GM18861 (cell line): ENCODE data around the gene SMYD3.
"Not testable (repeated sequence)": the region's sequence is repeated elsewhere in the genome, so short reads cannot be mapped to it uniquely, and the experiment has no call there.

ENCODE experiments used
- ATAC-seq: cut with Tn5 transposase; IDR thresholded peaks from one replicate; pipeline ENCODE4 v1.9.1; 2021; ENCODE audit not compliant: unreplicated experiment

The SMYD3 gene

DNA sequence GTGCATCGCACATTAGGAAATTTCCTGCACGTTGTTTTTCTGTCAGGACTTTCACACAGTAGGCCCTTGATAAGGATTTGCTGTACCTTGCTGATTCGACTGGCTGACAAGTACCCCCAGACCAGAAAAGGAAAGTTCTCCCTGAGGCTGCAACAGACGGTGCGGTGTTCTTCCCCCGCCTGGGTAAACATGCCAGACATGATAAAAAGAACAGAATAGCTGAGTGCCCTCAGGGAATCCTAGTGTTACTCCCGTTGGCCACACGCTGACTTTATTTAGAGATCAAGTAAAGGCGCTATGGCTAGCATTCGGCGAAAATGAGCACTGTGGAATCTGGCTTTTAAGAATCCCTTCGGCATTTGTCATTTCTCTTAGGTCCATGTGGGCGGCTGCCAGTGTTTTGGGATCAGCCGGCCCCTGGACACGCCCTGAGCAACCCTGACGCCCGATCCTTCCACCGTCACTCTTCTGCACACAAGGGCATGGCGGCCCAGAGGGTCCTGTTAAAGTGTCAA, 744.6 kb downstream of the SMYD3 start:
- ATAC-seq, result no peak

DNA sequence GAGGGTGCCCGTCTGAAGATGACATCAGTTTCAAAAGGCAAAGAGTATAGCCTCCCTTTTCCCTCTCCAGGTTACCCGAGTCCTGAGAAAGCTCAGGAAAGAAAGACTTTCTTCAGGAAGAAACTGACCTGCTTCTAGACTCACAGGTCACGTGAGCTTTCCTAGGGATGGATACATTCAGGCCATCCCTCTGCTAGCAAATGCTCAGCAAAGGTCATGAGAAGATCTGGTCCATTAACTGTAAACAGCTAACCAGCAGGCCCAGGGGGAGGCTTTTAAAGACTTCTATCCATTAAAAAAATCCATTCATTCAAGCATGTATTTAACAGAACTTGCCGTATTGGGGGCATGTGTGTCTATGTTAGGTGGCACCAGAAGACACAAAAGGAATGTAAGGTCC, 746.8 kb downstream of the SMYD3 start:
- no peak for ATAC-seq

- ATAC-seq, result no peak
Observed at GRCh38 chr1:245754463-245754961, 752.6 kb downstream of the SMYD3 start.

- ATAC-seq, result no peak
Observed at GRCh38 chr1:245753807-245754206, 753.3 kb downstream of the SMYD3 start.

- ATAC-seq, result no peak
Observed at GRCh38 chr1:245752561-245752960, 754.5 kb downstream of the SMYD3 start.

- ATAC-seq, result no peak
Observed at GRCh38 chr1:245751726-245752470, 755.2 kb downstream of the SMYD3 start.

GRCh38 chr1:245751116-245751515, 756.0 kb downstream of the SMYD3 start:
- ATAC-seq, result no peak

DNA sequence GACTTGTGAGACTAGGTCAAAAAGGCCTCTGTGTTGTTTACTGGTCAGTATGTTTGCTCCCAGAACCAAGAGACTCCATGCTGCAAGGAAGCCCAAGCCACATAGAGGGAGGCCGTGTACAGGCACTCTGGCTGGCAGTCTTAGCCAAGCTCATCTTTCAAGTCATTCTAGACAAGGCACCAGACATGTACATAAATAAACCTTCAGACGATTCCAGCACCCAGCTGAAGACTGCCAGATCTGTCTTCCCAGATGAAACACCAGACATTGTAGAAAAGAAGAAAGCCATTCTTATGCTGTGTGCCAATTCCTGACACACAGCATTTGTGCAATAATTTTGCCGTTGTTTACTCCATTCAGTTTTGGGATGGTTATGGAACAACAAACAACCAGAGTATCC, 756.8 kb downstream of the SMYD3 start:
- ATAC-seq, result no peak

DNA sequence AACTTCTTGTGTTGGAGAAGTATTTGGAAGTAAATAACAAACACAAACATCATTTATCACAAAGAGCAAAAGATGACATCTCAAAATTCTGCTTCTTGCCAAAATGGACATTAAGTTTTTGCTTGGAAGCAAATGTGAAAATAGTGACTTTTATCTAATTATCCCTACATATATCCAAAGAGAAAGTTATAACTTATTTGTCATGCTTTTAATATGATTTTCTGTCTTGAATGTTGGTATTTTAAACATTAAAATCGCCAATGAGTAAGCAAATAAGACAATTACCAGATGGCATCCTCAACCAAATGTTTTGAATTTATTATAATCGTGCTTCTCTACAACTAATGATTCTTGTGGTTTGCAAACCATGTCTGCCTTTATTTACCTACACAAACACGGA, 758.0 kb downstream of the SMYD3 start:
- no peak for ATAC-seq

- no peak for ATAC-seq
Observed at GRCh38 chr1:245748646-245749045, 758.4 kb downstream of the SMYD3 start.

- ATAC-seq, result no peak
Observed at GRCh38 chr1:245748240-245748639, 758.8 kb downstream of the SMYD3 start.

DNA sequence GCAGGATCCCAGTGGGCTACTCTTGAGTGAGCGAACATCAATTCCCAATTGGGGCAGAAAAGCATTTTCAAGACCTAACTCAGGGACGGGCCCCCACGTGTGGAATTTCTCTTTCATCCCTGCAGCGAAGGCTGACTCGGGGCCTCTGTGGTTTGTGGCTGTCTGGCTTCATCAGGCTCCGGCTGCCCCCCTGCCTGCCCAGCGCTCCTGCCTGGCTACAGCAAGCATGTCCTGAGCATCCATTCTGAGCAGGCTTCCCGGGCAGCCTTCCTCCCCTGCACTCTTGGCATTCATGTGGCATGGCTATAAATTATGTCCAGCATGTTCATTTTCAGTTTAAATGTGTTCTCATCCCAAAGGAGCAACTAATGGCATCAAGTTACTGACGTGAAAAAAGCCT, 764.2 kb downstream of the SMYD3 start:
- no peak for ATAC-seq

DNA sequence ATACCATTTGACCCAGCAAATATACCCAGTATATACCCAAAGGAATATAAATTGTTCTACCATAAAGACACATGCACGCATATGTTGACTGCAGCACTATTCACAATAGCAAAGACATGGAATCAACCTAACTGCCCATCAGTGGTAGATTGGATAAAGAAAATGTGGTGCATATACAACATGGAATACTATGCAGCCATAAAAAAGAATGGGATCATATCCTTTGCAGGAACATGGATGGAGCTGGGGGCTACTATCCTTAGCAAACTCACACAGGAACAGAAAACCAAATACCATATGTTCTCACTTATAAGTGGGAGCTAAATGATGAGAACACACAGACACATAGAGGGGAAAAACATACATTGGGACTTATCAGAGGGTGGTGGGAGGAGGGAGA, 766.7 kb downstream of the SMYD3 start:
- not testable (repeated sequence) for ATAC-seq

DNA sequence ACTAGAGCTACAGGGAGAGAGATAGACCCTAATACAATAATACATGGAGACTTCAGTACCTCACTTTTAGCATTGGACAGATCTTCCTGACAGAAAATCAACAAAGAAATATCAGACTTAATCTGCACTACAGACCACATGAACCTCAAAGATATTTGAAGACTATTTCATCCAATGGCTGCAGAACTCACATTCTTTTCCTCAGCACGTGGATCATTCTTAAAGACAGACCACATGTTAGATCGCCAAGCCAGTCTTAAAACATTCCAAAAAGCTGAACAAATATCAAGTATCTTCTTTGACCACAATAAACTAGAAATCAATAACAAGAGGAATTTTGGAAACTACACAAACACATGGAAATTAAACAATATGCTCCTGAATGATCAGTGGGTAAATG, 776.3 kb downstream of the SMYD3 start:
- ATAC-seq, result no peak

DNA sequence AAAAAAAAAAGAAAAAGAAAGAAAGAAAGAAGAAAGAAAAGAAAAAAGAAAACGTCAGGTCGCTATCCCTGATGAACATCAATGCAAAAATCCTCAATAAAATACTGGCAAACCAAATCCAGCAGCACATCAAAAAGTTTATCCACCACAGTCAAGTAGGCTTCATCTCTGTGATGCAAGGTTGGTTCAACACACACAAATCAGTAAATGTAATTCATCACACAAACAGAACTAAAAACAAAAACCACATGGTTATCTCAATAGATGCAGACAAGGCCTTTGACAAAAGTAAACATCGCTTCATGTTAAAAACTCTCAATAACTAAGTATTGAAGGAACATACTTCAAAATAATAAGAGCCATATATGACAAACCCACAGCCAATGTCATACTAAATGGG, 779.0 kb downstream of the SMYD3 start:
- not testable (repeated sequence) for ATAC-seq

- no peak for ATAC-seq
Observed at GRCh38 chr1:245721488-245721887, 785.6 kb downstream of the SMYD3 start.

DNA sequence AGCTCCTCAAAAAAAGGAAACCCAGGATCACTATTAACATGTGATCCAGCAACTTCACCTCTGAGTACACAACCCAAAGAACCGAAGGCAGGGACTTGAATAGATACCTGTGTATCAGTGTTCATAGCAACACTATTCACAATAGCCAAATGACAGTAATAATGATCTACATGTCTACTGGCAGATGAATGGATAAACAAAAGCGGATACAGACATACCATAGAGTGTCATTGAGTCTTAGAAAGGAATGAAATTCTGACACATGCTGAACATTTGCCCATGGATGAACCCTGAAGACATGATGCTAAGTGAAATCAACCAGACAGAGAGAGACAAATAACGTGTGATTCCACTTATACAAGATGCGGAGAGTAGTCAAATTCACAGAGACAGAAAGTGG, 788.1 kb downstream of the SMYD3 start:
- ATAC-seq, result no peak

GRCh38 chr1:245718123-245718522, 789.0 kb downstream of the SMYD3 start:
- ATAC-seq, result no peak

- ATAC-seq, result no peak
Observed at GRCh38 chr1:245717611-245718010, 789.5 kb downstream of the SMYD3 start.

DNA sequence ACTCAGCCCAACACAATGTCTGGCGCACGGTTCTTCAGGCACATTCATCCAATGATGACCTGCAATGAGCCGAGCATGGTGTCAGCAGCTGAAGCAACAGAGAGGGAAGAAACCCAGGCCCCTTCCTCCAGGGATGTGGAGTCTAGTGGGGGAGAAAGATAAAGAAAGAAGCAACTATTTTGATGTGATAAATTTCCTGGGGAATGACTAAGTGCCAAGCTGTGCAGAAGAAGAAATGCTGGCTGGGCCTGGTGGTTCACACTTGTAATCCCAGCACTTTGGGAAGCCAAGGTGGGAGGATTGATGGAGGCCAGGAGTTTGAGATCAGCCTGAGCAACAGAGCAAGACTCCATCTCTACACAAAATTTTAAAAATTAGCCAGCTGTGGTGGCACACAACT, 790.5 kb downstream of the SMYD3 start:
- ATAC-seq, result no peak

- ATAC-seq, result no peak
Observed at GRCh38 chr1:245715970-245716369, 791.1 kb downstream of the SMYD3 start.

GRCh38 chr1:245715291-245715701, 791.8 kb downstream of the SMYD3 start:
- ATAC-seq, result no peak

- not testable (repeated sequence) for ATAC-seq
Observed at GRCh38 chr1:245714027-245714426, 793.1 kb downstream of the SMYD3 start.
